Activated naive CD4-positive, alpha-beta T cell treated with anti-CD3 and anti-CD28 coated beads for 36 hours (primary cell): ENCODE measurements around the gene MRTFA. TPM values are rescaled to one million over a fixed set of nuclear protein-coding genes. Genes with fewer than 3 reads are reported as not detected.
"Not testable (repeated sequence)": the region's sequence is repeated elsewhere in the genome, so short reads cannot be mapped to it uniquely, and the experiment has no call there.

Experiments
- CTCF ChIA-PET: fragments of 350-600 bp; sonication (Branson Sonifier 250); formaldehyde crosslinking; loops from one replicate; lab custom pipeline; 2021; ENCODE audit warnings: antibody characterized with exemption; lab: Charles Lee
- DNase-seq: peaks from one replicate; pipeline ENCODE4 v3.0.0-alpha.2; 2020
- H3K27ac Mint-ChIP-seq: one replicate; pipeline ENCODE4 v1.8.0; 2021; ENCODE audit warnings: mild to moderate bottlenecking, mixed read lengths
- H3K27me3 Mint-ChIP-seq: one replicate; pipeline ENCODE4 v1.8.0; 2021; ENCODE audit warnings: low read depth, mixed read lengths
- H3K36me3 Mint-ChIP-seq: one replicate; pipeline ENCODE4 v1.8.0; 2021; ENCODE audit warnings: low read depth, mixed read lengths
- H3K4me1 Mint-ChIP-seq: one replicate; pipeline ENCODE4 v1.8.0; 2021; ENCODE audit warnings: low read depth, mixed read lengths
- H3K4me3 Mint-ChIP-seq: one replicate; pipeline ENCODE4 v1.8.0; 2021; ENCODE audit warnings: mild to moderate bottlenecking, moderate library complexity, mixed read lengths
- H3K9me3 Mint-ChIP-seq: one replicate; pipeline ENCODE4 v1.8.0; 2021; ENCODE audit warnings: mixed read lengths
- intact Hi-C: fragments of 100-400 bp; cut with micrococcal nuclease; formaldehyde crosslinking; loops from one replicate; pipeline ENCODE4 v1.15.1; 2023
- total RNA-seq, 2 experiments: library from RNA; stranded (reverse); gene quantifications; one replicate each; pipeline ENCODE4 v1.2.3, GENCODE V29; 2021

Gene MRTFA
- total RNA-seq, 2 experiments from 2014 or later, result 47.2 to 48.9 TPM

GRCh38 chr22:40674274-40674673 lies 37.8 kb upstream of the MRTFA start:
- peaks cover 13% of the 10 kb centered on the region for H3K4me1 Mint-ChIP-seq
- no peaks in the 10 kb centered on the region for H3K9me3 Mint-ChIP-seq
- no peak for DNase-seq
- intact Hi-C loops, result no loop called here
- no peaks in the 10 kb centered on the region for H3K36me3 Mint-ChIP-seq
- no peak overlapping the region for H3K4me3 Mint-ChIP-seq
- CTCF ChIA-PET, result interaction anchor here (1.2 kb wide), 1 partner anchor 9 kb away, joined by 5 read pairs; no protein-coding TSS in a partner anchor
- peaks cover 7% of the 10 kb centered on the region for H3K27me3 Mint-ChIP-seq
- no peak overlapping the region for H3K27ac Mint-ChIP-seq

DNA sequence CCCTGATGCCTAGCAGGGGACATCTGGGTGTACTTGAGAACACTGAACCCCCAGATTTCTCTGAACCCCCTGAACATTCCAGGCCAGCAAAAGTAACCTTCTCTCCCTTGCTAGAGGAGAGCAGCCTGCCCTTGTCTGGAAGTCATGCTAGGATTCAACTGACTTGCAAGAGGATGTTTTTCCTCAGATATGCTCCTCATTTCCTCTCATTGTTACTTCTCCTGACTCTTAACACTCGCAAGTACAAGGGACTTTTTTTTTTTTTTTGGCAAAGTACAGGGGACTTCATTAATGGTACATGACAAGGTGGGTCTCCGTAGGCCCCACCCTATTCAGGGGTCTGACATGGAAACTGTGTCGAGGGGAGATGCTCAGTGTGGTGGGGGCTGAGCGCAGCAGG lies 36.5 kb upstream of the MRTFA start:
- CTCF ChIA-PET, result no interaction called here
- no peak for DNase-seq
- H3K27me3 Mint-ChIP-seq, result no peaks in the 10 kb centered on the region
- H3K4me3 Mint-ChIP-seq, result no peak overlapping the region
- H3K4me1 Mint-ChIP-seq, result peaks cover 23% of the 10 kb centered on the region
- intact Hi-C loops, result no loop called here
- no peak overlapping the region for H3K27ac Mint-ChIP-seq
- H3K9me3 Mint-ChIP-seq, result no peaks in the 10 kb centered on the region
- peaks cover 2% of the 10 kb centered on the region for H3K36me3 Mint-ChIP-seq

DNA sequence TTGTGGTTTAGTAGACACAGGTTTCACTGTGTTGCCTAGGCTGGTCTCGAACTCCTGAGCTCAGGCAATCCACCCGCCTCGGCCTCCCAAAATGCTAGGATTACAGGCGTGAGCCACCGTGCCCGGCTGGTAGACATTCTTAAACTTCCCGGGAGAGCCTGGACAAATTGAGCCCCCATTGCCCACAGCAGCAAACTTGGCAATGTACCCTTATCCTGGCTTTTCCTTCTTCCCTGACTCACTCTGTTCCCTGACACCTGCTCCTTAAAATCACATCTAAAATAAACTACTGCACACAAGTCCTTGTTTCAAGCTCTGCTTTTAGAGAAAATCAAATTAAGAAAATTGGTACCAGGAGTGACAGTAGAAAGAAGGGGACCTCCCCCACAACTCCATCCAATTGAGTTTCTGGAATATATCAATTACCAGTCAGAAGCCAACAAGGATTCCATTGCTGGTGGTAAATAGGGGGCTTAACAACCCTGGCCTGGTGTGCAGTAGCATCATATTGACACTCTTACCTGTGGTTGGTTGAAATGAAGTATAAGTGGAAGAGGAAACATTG lies 35.4 kb upstream of the MRTFA start:
- peaks cover 25% of the 10 kb centered on the region for H3K4me1 Mint-ChIP-seq
- CTCF ChIA-PET, result interaction anchor here (0.6 kb wide), 2 partner anchors 38 to 86 kb away, joined by 3 to 4 read pairs; no protein-coding TSS in a partner anchor
- H3K4me3 Mint-ChIP-seq, result no peak overlapping the region
- intact Hi-C loops, result no loop called here
- no peak for DNase-seq
- no peaks in the 10 kb centered on the region for H3K9me3 Mint-ChIP-seq
- no peaks in the 10 kb centered on the region for H3K27me3 Mint-ChIP-seq
- peaks cover 2% of the 10 kb centered on the region for H3K36me3 Mint-ChIP-seq
- no peak overlapping the region for H3K27ac Mint-ChIP-seq

- intact Hi-C loops, result no loop called here
These were observed 34.9 kb upstream of the MRTFA start for GRCh38 chr22:40671369-40671768.

GRCh38 chr22:40670058-40670457 lies 33.5 kb upstream of the MRTFA start:
- no peak overlapping the region for H3K4me3 Mint-ChIP-seq
- peaks cover 22% of the 10 kb centered on the region for H3K4me1 Mint-ChIP-seq
- H3K27me3 Mint-ChIP-seq, result no peaks in the 10 kb centered on the region
- H3K9me3 Mint-ChIP-seq, result no peaks in the 10 kb centered on the region
- DNase-seq, result no peak
- intact Hi-C loops, result no loop called here
- CTCF ChIA-PET, result interaction anchor here (1.3 kb wide), 1 partner anchor 12 kb away, joined by 4 read pairs; no protein-coding TSS in a partner anchor
- H3K36me3 Mint-ChIP-seq, result peaks cover 2% of the 10 kb centered on the region
- H3K27ac Mint-ChIP-seq, result peak overlapping the region; percentile 88

More at GRCh38 chr22:40671369-40671768, 34.9 kb upstream of the MRTFA start:
- CTCF ChIA-PET, result interaction anchor here (0.6 kb wide), 1 partner anchor 225 kb away, joined by 3 read pairs; no protein-coding TSS in a partner anchor
- no peak overlapping the region for H3K27ac Mint-ChIP-seq
- H3K4me3 Mint-ChIP-seq, result no peak overlapping the region
- H3K36me3 Mint-ChIP-seq, result peaks cover 2% of the 10 kb centered on the region
- H3K9me3 Mint-ChIP-seq, result no peaks in the 10 kb centered on the region
- DNase-seq, result no peak
- H3K27me3 Mint-ChIP-seq, result no peaks in the 10 kb centered on the region
- peaks cover 25% of the 10 kb centered on the region for H3K4me1 Mint-ChIP-seq

DNA sequence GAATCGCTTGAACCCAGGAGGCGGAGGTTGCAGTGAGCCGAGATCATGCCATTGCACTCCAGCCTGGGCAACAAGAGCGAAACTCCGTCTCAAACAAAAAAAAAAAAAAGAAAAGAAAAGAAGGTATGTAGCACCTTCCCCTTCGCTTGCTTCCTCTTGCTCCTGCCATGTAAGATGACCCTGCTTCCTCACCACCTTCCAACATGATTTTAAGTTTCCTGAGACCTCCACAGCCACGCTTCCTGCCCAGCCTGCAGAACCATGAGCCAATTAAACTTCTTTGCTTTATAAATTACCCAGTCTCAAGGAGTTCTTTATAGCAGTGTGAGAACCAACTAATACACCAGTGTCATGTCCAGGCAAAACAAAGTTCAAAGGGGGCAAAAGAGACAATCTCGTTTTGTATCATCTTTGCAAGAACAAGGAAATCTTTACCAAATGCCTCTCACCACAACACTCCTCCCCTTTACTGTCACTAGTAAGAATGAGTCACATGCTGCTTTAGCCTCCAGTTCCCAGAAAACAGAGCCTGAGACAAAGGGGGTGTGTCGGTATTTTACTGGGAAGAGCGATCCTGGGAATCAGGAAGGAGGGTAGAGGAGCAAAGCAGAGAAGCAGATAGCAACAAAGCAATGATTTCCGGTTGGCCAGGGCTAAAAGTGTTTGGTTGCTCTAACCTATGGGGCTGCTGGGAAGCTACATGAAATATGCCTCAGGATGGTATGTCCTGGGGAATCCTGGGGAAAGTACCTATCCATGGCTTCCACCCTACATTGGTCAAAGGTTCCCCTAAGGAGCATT lies 32.3 kb upstream of the MRTFA start:
- intact Hi-C loops, result loop anchor here (1.0 to 5.0 kb wide), 3 partner anchors 14 to 58 kb away; no protein-coding TSS in a partner anchor
- Mint-ChIP-seq H3K36me3 (peaks cover 2% of the 10 kb centered on the region), H3K27me3 (no peaks in the 10 kb centered on the region), H3K9me3 (no peaks in the 10 kb centered on the region), H3K27ac (peak overlapping the region; percentile 88), H3K4me1 (peaks cover 22% of the 10 kb centered on the region), H3K4me3 (peak overlapping the region; percentile 33)
- CTCF ChIA-PET, result interaction anchor here (0.7 kb wide), 1 partner anchor 46 kb away, joined by 3 read pairs; no protein-coding TSS in a partner anchor
- DNase-seq, result peak; percentile 50

DNA sequence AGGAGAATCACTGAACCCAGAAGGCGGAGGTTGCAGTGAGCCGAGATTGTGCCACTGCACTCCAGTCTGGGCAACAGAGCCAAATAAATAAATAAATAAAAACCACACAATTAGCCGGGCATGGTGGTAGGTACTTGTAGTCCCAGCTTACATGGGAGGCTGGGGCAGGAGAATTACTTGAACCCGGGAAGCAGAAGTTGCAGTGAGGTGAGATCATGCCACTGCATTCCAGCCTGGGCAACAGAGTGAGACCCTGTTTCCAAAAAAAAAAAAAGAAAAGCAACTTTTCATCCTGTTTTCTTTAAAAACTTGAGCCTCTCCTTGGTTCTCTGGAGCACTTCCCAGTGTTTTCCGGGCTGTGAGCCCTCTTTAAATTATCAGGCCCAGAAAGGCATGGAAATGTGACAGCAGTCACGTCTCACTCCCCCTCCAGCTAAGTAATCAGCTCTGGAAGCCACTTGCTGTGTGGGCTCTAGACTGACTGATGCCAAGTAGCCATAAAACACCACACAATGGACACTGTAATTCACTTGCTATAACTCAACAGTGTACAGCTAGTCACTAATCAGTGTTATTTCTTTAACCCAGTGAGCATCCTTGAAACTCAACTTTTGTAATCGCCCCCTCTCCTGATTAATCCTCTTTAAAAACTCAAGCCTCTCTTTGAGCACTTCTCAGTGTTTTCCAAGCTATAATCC lies 29.8 kb upstream of the MRTFA start:
- no peaks in the 10 kb centered on the region for H3K27me3 Mint-ChIP-seq
- DNase-seq, result no peak
- H3K9me3 Mint-ChIP-seq, result no peaks in the 10 kb centered on the region
- CTCF ChIA-PET, result no interaction called here
- peaks cover 22% of the 10 kb centered on the region for H3K4me1 Mint-ChIP-seq
- peaks cover 2% of the 10 kb centered on the region for H3K36me3 Mint-ChIP-seq
- intact Hi-C loops, result loop anchor here (5.0 kb wide), 1 partner anchor 61 kb away; no protein-coding TSS in a partner anchor
- no peak overlapping the region for H3K4me3 Mint-ChIP-seq
- H3K27ac Mint-ChIP-seq, result peak overlapping the region; percentile 17

DNA sequence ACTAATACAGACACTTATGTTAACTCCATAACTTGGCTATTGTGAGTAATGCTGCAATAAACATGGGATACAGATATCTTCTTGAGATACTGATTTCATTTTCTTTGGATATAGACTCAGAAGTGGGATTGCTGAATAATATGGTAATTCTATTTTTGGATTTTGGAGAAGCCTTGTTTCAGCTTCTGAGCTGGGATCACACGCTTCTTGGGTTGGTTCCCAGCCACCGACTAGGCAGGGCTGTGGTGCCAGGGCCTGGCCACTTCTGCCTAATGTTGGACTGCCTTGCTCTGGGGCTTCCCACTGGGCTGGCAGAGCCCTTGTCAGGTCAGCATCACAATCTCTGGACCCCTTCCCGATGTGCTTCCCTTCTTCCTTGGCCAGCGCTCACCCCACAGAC lies 28.8 kb upstream of the MRTFA start:
- Mint-ChIP-seq H3K27ac (no peak overlapping the region), H3K4me1 (peaks cover 22% of the 10 kb centered on the region), H3K4me3 (no peak overlapping the region), H3K27me3 (no peaks in the 10 kb centered on the region), H3K36me3 (peaks cover 2% of the 10 kb centered on the region), H3K9me3 (no peaks in the 10 kb centered on the region)
- DNase-seq, result no peak
- CTCF ChIA-PET, result interaction anchor here (0.6 kb wide), 1 partner anchor 247 kb away, joined by 3 read pairs; no protein-coding TSS in a partner anchor
- intact Hi-C loops, result loop anchor here (5.0 kb wide), 1 partner anchor 62 kb away; no protein-coding TSS in a partner anchor

DNA sequence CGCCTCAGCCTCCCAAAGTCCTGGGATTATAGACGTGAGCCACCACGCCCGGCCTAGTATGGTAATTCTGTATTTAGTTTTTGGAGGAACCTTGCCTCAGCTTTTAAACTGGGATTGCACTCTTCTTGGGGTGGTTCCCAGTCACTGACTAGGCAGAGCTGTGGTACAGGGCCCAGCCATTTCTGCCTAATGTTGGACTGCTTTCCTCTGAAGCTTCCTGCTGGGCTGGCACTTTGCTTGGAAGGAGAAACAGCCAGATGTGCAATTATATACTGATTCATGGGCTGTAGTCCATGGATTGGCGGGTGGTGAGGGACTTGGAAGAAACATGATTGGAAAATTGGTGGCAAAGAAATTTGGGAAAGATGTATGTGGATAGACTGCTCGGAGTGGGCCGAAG lies 25.2 kb upstream of the MRTFA start:
- H3K36me3 Mint-ChIP-seq, result no peaks in the 10 kb centered on the region
- intact Hi-C loops, result no loop called here
- DNase-seq, result no peak
- H3K9me3 Mint-ChIP-seq, result no peaks in the 10 kb centered on the region
- H3K27ac Mint-ChIP-seq, result no peak overlapping the region
- no peaks in the 10 kb centered on the region for H3K27me3 Mint-ChIP-seq
- CTCF ChIA-PET, result interaction anchor here (0.7 to 1.2 kb wide), 2 partner anchors 11 to 153 kb away, joined by 3 to 5 read pairs; no protein-coding TSS in a partner anchor
- no peaks in the 10 kb centered on the region for H3K4me1 Mint-ChIP-seq
- H3K4me3 Mint-ChIP-seq, result no peak overlapping the region

DNA sequence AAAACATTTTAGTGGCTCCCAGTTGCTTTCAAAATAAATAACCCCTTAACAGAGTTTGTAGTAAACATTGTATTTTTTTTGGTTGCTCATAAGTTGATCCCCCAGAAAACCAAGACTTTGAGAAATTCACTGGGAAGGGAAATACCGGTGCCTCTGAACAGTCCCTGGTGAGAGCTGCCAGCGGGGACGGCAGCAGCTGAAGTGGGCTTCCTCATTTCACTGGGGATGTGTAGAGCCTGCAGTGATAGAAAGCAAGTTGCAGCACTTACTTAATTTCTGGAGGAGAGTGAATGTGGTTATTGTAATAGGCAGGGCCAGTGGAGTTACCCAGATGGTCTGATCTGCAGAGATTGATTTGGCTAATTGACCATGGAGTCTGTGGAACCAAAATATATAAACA lies 24.2 kb upstream of the MRTFA start:
- Mint-ChIP-seq H3K36me3 (no peaks in the 10 kb centered on the region), H3K4me3 (no peak overlapping the region), H3K4me1 (no peaks in the 10 kb centered on the region), H3K9me3 (no peaks in the 10 kb centered on the region), H3K27ac (no peak overlapping the region), H3K27me3 (no peaks in the 10 kb centered on the region)
- CTCF ChIA-PET, result interaction anchor here (0.6 kb wide), 1 partner anchor 14 kb away, joined by 4 read pairs; no protein-coding TSS in a partner anchor
- no peak for DNase-seq
- intact Hi-C loops, result no loop called here

- no peaks in the 10 kb centered on the region for H3K9me3 Mint-ChIP-seq
- no peaks in the 10 kb centered on the region for H3K4me1 Mint-ChIP-seq
- intact Hi-C loops, result no loop called here
- H3K36me3 Mint-ChIP-seq, result no peaks in the 10 kb centered on the region
- H3K27me3 Mint-ChIP-seq, result no peaks in the 10 kb centered on the region
- H3K27ac Mint-ChIP-seq, result no peak overlapping the region
- no peak for DNase-seq
- H3K4me3 Mint-ChIP-seq, result no peak overlapping the region
- CTCF ChIA-PET, result no interaction called here
These were observed 22.6 kb upstream of the MRTFA start for GRCh38 chr22:40659166-40659565.

DNA sequence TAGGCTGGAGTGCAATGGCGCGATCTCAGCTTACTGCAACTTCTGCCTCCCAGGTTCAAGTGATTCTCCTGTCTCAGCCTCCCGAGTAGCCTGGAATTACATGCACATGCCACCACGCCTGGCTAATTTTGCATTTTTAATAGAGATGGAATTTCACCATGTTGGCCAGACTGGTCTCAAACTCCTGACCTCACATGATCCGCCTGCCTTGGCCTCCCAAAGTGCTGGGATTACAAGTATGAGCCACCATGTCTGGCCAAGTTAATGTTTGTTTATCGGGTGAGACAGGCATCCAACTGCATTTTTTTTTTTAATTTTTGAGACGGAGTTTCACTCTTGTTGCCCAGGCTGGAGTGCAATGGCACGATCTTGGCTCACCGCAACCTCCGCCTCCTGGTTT lies 20.1 kb upstream of the MRTFA start:
- CTCF ChIA-PET, H3K27ac Mint-ChIP-seq: not testable (repeated sequence)

More for the DNA sequence above, 20.1 kb upstream of the MRTFA start:
- H3K36me3 Mint-ChIP-seq, H3K4me1 Mint-ChIP-seq, H3K4me3 Mint-ChIP-seq, H3K9me3 Mint-ChIP-seq, DNase-seq, H3K27me3 Mint-ChIP-seq, intact Hi-C loops: not testable (repeated sequence)
